ENCODE measurements around the gene TEX19.

DNA sequence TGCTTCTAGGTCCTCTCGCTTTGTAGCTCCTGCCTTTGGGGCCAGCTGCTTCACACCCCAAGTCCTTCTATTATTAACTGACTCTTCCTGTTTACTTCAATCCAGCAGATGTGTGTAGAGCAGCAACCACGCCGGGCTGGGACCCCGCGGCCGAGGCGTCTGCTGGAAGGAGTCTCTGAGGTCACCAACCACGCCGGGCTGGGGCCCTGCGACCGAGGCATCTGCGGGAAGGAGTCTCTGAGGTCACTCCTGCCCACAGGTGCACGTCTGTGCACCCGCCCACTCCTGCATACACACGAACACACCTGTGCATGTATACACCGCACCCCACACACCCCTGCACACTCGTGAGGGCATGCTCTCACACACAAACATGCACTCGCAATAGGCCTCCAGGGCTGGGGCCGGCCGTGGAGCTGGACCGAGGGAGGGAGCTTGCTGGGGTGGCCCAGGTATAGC is 7.8 kb upstream of the TEX19 start:
- TF ChIP-seq, protein P1, sequence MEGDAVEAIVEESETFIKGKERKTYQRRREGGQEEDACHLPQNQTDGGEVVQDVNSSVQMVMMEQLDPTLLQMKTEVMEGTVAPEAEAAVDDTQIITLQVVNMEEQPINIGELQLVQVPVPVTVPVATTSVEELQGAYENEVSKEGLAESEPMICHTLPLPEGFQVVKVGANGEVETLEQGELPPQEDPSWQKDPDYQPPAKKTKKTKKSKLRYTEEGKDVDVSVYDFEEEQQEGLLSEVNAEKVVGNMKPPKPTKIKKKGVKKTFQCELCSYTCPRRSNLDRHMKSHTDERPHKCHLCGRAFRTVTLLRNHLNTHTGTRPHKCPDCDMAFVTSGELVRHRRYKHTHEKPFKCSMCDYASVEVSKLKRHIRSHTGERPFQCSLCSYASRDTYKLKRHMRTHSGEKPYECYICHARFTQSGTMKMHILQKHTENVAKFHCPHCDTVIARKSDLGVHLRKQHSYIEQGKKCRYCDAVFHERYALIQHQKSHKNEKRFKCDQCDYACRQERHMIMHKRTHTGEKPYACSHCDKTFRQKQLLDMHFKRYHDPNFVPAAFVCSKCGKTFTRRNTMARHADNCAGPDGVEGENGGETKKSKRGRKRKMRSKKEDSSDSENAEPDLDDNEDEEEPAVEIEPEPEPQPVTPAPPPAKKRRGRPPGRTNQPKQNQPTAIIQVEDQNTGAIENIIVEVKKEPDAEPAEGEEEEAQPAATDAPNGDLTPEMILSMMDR (IDR thresholded peaks at IDR 0.05 in 8 of 11, conservative IDR thresholded peaks at IDR 0.05 in 3 of 11) = no peak
- TF ChIP-seq POLR2AphosphoS5 (IDR thresholded peaks at IDR 0.05) = no peak

Measured in spleen (tissue), 7 donors.